Testis (tissue), 3 donors: ENCODE measurements around the gene SRCIN1. TPM values are rescaled to one million over a fixed set of nuclear protein-coding genes. Genes with fewer than 3 reads are reported as not detected.
"Not testable (repeated sequence)": the region's sequence is repeated elsewhere in the genome, so short reads cannot be mapped to it uniquely, and the experiment has no call there.

Experiments used
- DNase-seq: peaks from one replicate; pipeline ENCODE4 v3.0.0-alpha.2; 2019
- H3K27ac ChIP-seq, 2 donors: fragments of 200-600 bp; sonication (generic); one replicate each; pipeline ENCODE4 v1.5.1; 2019
- H3K27me3 ChIP-seq: fragments of 200-600 bp; sonication (generic); one replicate; pipeline ENCODE4 v1.5.1; 2019
- H3K36me3 ChIP-seq: fragments of 200-600 bp; sonication (generic); one replicate; pipeline ENCODE4 v1.5.1; 2017; ENCODE audit warnings: low read depth; ENCODE audit errors: missing control alignments
- H3K4me1 ChIP-seq: fragments of 200-600 bp; sonication (generic); one replicate; pipeline ENCODE4 v1.5.1; 2019
- H3K4me3 ChIP-seq, 2 donors: fragments of 200-600 bp; sonication (generic); one replicate each; pipeline ENCODE4 v1.5.1; 2017 to 2019
- H3K9me3 ChIP-seq: fragments of 200-600 bp; sonication (generic); one replicate; pipeline ENCODE4 v1.5.1; 2017
- CTCF ChIP-seq, 3 experiments: fragments of 450-650 bp in 2 of 3; fragments of 200-600 bp in 1 of 3; sonication (generic) in 1 of 3; IDR thresholded peaks; one replicate each; pipeline ENCODE4 v1.5.1; 2016 to 2019; ENCODE audit warnings: antibody characterized with exemption in 3 of 3, mild to moderate bottlenecking in 2 of 3, moderate library complexity in 1 of 3
- POLR2A ChIP-seq: fragments of 450-650 bp; IDR thresholded peaks from one replicate; pipeline ENCODE4 v1.6.1; 2017; ENCODE audit warnings: antibody characterized with exemption, mild to moderate bottlenecking, moderate library complexity
- WGBS, 2 donors: methylation state at CpG; one replicate each; pipeline ENCODE4 v1.1.5; 2018; 5-methylcytosine and 5-hydroxymethylcytosine counted together
- intact Hi-C: fragments of 100-400 bp; cut with DNase I; formaldehyde crosslinking; loops from one replicate; pipeline ENCODE4 v1.15.1; 2023; ENCODE audit warnings: low total_unique reads
- polyA plus RNA-seq: library from polyadenylated mRNA; stranded (reverse); fragments of 350-450 nt; fragmentation: Illumina TruSeq; extraction: RNeasy Lipid Tissue Mini Kit (QIAGEN cat#74804); gene quantifications from one replicate; pipeline ENCODE4 v1.2.3, GENCODE V29; 2014; ENCODE audit warnings: low read depth, low replicate concordance; ENCODE audit not compliant: insufficient read depth
- total RNA-seq, 2 donors: library from RNA; depleted of rRNA; stranded (reverse); fragments of >200 nt; gene quantifications; one replicate each; pipeline ENCODE4 v1.2.3, GENCODE V29; 2016

The SRCIN1 gene
- total and polyA plus RNA-seq, 3 donors from 2014 or later = 3.2 to 8.9 (median 6.2) TPM

- no peak overlapping the region for H3K4me3 ChIP-seq
- TF ChIP-seq POLR2A (no peak), CTCF (IDR thresholded peaks at IDR 0.05) (no peak)
- H3K9me3 ChIP-seq = no peaks in the 10 kb centered on the region
- no peak for DNase-seq
- H3K4me1 ChIP-seq = no peaks in the 10 kb centered on the region
- intact Hi-C loops = no loop called here
- H3K27me3 ChIP-seq = no peaks in the 10 kb centered on the region
- WGBS, 2 donors = 74 to 76% methylated on average over 16 of the region's 16 CpGs
- no peaks in the 10 kb centered on the region for H3K36me3 ChIP-seq
- H3K27ac ChIP-seq = no peak overlapping the region
Measured at GRCh38 chr17:38532451-38532850, 73.3 kb downstream of the SRCIN1 start.

DNA sequence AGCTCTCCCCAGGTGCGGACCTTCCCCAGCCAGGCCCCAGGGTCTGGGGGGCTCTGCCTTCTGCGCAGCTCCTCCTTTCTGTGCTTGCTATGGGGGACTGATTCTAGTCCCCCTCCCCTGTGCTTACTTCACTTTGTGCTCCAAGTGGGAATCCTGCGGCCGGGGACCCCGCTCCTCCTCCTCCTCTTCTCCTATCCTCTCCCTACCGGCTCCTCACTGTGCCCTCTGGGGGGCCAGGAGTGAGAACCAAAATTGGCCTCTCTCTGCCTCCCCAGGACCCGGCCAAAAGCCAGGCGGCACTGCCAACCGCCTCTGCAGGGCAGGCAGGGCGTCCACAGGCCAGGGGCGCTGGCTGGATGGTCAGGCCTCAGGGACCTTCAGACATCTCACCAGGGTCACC, 74.0 kb downstream of the SRCIN1 start:
- H3K4me3 ChIP-seq, H3K36me3 ChIP-seq, H3K27ac ChIP-seq, DNase-seq, H3K27me3 ChIP-seq, H3K9me3 ChIP-seq, H3K4me1 ChIP-seq, intact Hi-C loops: not testable (repeated sequence)
- WGBS, 2 donors = 82 to 84% methylated on average over 8 to 11 of the region's 11 CpGs

DNA sequence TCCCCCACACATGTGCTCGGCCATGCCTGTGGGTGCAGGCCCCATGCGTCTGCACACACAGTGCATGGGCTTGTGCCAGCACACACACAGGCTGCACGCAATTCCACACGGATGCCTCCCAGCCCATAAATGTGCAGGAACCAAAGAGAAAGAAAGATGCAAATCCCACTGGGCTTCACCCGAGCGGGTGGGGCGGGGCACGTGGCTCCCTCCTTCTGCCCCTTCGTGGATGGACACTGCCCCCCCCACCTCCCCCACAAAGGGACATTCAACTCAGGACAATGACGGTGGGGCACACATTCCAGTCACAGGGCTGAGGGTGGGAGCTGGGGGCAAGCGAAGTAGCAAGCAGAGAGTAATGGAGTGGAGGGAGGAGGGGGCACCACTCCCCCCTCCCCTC, 74.9 kb downstream of the SRCIN1 start:
- H3K4me3 ChIP-seq, H3K27ac ChIP-seq, DNase-seq, H3K36me3 ChIP-seq, intact Hi-C loops, H3K9me3 ChIP-seq, H3K4me1 ChIP-seq, H3K27me3 ChIP-seq: not testable (repeated sequence)
- 44 to 51% methylated on average over 11 of the region's 11 CpGs for WGBS, 2 donors

DNA sequence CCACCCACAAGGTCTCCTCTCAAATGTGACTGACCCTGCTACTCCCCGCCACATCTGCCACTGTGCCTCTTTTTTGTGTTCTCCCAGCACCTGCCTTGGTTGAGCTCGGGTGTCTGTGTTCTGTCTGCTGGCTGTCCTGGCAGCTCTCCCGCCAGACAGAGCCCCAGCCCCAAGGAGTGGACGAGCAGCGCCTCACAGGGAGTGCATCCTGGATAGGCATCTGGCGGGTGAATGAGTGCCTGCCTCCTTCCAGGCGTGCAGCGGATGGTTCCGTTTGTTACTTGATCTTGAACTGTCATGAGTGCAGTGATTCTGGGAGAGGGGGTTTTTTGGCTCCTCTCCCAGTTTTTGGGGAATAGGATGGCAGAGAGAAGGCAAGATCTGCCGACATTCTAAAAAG, 77.6 kb downstream of the SRCIN1 start:
- not testable (repeated sequence) for DNase-seq, H3K36me3 ChIP-seq
- WGBS, 2 donors = 31 to 51% methylated on average over 6 to 10 of the region's 10 CpGs

GRCh38 chr17:38526526-38526925, 79.2 kb downstream of the SRCIN1 start:
- WGBS, 2 donors = 74 to 77% methylated on average over 7 to 8 of the region's 8 CpGs
- H3K9me3 ChIP-seq, intact Hi-C loops: not testable (repeated sequence)

More for the DNA sequence above, 77.6 kb downstream of the SRCIN1 start:
- H3K27me3 ChIP-seq, H3K27ac ChIP-seq, H3K9me3 ChIP-seq, intact Hi-C loops, H3K4me1 ChIP-seq, H3K4me3 ChIP-seq: not testable (repeated sequence)

DNA sequence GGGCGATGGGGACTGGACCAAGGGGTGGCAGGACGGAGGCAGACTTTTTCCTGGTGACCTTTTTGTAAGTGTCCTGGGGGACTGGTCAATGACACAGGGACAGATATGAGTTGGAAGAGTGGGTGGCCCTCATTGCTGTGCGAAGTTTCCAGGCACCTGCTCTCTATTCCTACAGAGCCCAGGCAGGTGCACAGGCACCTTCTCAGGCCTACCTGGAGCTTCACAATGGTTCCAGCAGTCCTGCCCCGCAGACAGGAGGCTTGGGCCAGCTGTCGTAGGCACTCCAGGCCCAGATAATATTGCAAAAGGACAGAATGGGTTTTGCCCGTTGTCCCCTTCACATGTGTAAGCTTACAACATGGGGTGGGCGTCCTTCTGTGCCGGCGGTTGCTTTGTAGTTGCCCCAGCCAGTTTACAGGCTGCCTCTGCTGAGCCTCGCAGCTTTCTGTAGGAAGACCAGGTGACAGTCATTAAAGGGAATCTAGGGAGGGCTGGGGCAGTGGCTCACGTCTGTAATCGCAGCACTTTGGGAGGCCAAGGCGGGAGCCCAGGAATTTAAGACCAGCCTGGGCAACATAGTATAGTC, 93.2 kb downstream of the SRCIN1 start:
- intact Hi-C loops = no loop called here
- Histone ChIP-seq H3K27me3 (no peaks in the 10 kb centered on the region), H3K4me3 (no peak overlapping the region), H3K4me1 (peaks cover 13% of the 10 kb centered on the region), H3K9me3 (no peaks in the 10 kb centered on the region), H3K36me3 (no peaks in the 10 kb centered on the region), H3K27ac (no peak overlapping the region)
- no peak for DNase-seq
- WGBS, 2 donors = 75 to 79% methylated on average over 10 to 13 of the region's 13 CpGs
- TF ChIP-seq POLR2A = no peak
- no peak for TF ChIP-seq CTCF (IDR thresholded peaks at IDR 0.05)

More at GRCh38 chr17:38526526-38526925, 79.2 kb downstream of the SRCIN1 start:
- not testable (repeated sequence) for H3K36me3 ChIP-seq, H3K27me3 ChIP-seq, H3K4me3 ChIP-seq, DNase-seq, H3K4me1 ChIP-seq, H3K27ac ChIP-seq
